ENCODE data around the gene EDEM2.
"Not testable (repeated sequence)": the region's sequence is repeated elsewhere in the genome, so short reads cannot be mapped to it uniquely, and the experiment has no call there.

GRCh38 chr20:35193031-35193791 lies 46.1 kb upstream of the EDEM2 start:
- not testable (repeated sequence) for TF ChIP-seq CTCF, POLR2AphosphoS5 (IDR thresholded peaks at IDR 0.05)

Measured in esophagus muscularis mucosa (tissue), 3 donors.